LNCaP clone FGC (cell line): ENCODE measurements around the gene MAGI2.

Experiments
- DNase-seq: peaks from one replicate; pipeline ENCODE4 v3.0.0-alpha.2; 2011; ENCODE audit warnings: low read depth
- H3K4me3 ChIP-seq: 2 replicates; pipeline ENCODE4 v1.5.1; 2011; ENCODE audit warnings: mild to moderate bottlenecking, low read depth, low read length, control low read depth
- CTCF ChIP-seq: IDR thresholded peaks from 2 replicates; pipeline ENCODE4 v1.5.1; 2012; ENCODE audit warnings: mild to moderate bottlenecking; ENCODE audit not compliant: control insufficient read depth, insufficient read depth; ENCODE audit errors: extremely low read depth

The MAGI2 gene

GRCh38 chr7:79462390-79462789 is 8.9 kb upstream of the MAGI2 start:
- TF ChIP-seq CTCF, result no peak
- no peak for DNase-seq
- H3K4me3 ChIP-seq, result no peak overlapping the region

- no peak for DNase-seq
- TF ChIP-seq CTCF, result no peak
These were observed 8.2 kb upstream of the MAGI2 start for GRCh38 chr7:79461660-79462059.

GRCh38 chr7:79459381-79459780 is 5.9 kb upstream of the MAGI2 start:
- H3K4me3 ChIP-seq, result no peak overlapping the region
- DNase-seq, result no peak

More at GRCh38 chr7:79461660-79462059, 8.2 kb upstream of the MAGI2 start:
- H3K4me3 ChIP-seq, result no peak overlapping the region

GRCh38 chr7:79458796-79459195 is 5.3 kb upstream of the MAGI2 start:
- DNase-seq, result no peak
- H3K4me3 ChIP-seq, result no peak overlapping the region
- TF ChIP-seq CTCF, result no peak

More at GRCh38 chr7:79459381-79459780, 5.9 kb upstream of the MAGI2 start:
- TF ChIP-seq CTCF, result no peak

GRCh38 chr7:79455173-79455790 is 1.8 kb upstream of the MAGI2 start:
- DNase-seq, result no peak
- TF ChIP-seq CTCF, result no peak
- H3K4me3 ChIP-seq, result no peak overlapping the region

GRCh38 chr7:79454361-79454960 is 994 bp upstream of the MAGI2 start:
- TF ChIP-seq CTCF, result no peak
- H3K4me3 ChIP-seq, result no peak overlapping the region
- no peak for DNase-seq

GRCh38 chr7:79453266-79453557 is 255 bp downstream of the MAGI2 start:
- TF ChIP-seq CTCF, result no peak
- no peak for DNase-seq
- no peak overlapping the region for H3K4me3 ChIP-seq
